IMR-90 (cell line): Measurements from ENCODE around the gene TRDN. TPM values are rescaled to one million over a fixed set of nuclear protein-coding genes. Genes with fewer than 3 reads are reported as not detected.

ENCODE experiments used
- ATAC-seq: fragments of 200-7000 bp; cut with Tn5 transposase; 2 replicates; pipeline ENCODE4 v1.9.1; 2020; ENCODE audit warnings: low read depth, mild to moderate bottlenecking, moderate library complexity
- BruUV-seq: library from RNA; stranded (reverse); fragments of 400-500 nt; replicated peaks from 2 replicates; lab custom pipeline; 2021; lab: Mats Ljungman, UMichigan
- CTCF ChIA-PET: fragments of 300-600 bp; formaldehyde crosslinking; extraction: SDS; loops from one replicate; lab custom pipeline; 2021; ENCODE audit warnings: antibody characterized with exemption; lab: Yijun Ruan, JAX
- POLR2A ChIA-PET: fragments of 300-600 bp; sonication (Branson Sonifier 250); formaldehyde crosslinking; loops from one replicate; lab custom pipeline; 2022; ENCODE audit warnings: antibody characterized with exemption; ENCODE audit not compliant: unreplicated experiment; lab: Charles Lee
- DNase-seq: peaks from one replicate; pipeline ENCODE4 v3.0.0; 2013
- H2AFZ ChIP-seq: replicated peaks from 2 replicates; pipeline ENCODE3; 2013; ENCODE audit warnings: low read length, mild to moderate bottlenecking; ENCODE audit not compliant: poor library complexity
- H2AK5ac ChIP-seq: 2 replicates; pipeline ENCODE4 v1.6.1; 2013; ENCODE audit warnings: low read depth, low read length, inconsistent platforms
- H2AK9ac ChIP-seq: replicated peaks from 2 replicates; pipeline ENCODE3; 2013; ENCODE audit warnings: mild to moderate bottlenecking, low read depth, low read length, moderate library complexity; ENCODE audit not compliant: poor library complexity
- H2BK120ac ChIP-seq: 2 replicates; pipeline ENCODE4 v1.6.1; 2013; ENCODE audit warnings: low read depth, low read length, inconsistent platforms
- H2BK15ac ChIP-seq: 3 replicates; pipeline ENCODE4 v1.6.1; 2013; ENCODE audit warnings: low read depth, low read length, inconsistent platforms
- H2BK20ac ChIP-seq: 2 replicates; pipeline ENCODE4 v1.6.1; 2013; ENCODE audit warnings: low read depth, mild to moderate bottlenecking, inconsistent platforms, low read length, moderate library complexity
- H2BK5ac ChIP-seq: 2 replicates; pipeline ENCODE4 v1.6.1; 2013; ENCODE audit warnings: mild to moderate bottlenecking, low read depth, low read length, inconsistent platforms; ENCODE audit not compliant: poor library complexity, severe bottlenecking
- H3K14ac ChIP-seq: replicated peaks from 2 replicates; pipeline ENCODE4 v1.6.1; 2013; ENCODE audit warnings: low read depth, low read length, inconsistent platforms
- H3K18ac ChIP-seq: 2 replicates; pipeline ENCODE4 v1.6.1; 2013; ENCODE audit warnings: low read depth, low read length, control low read depth
- H3K23ac ChIP-seq: 2 replicates; pipeline ENCODE4 v1.6.1; 2013; ENCODE audit warnings: low read depth, low read length, inconsistent platforms
- H3K27ac ChIP-seq: 2 replicates; pipeline ENCODE4 v1.5.1; 2013; ENCODE audit warnings: mild to moderate bottlenecking, control low read depth, low read length; ENCODE audit not compliant: insufficient read depth
- H3K27me3 ChIP-seq: 2 replicates; pipeline ENCODE4 v1.6.1; 2013; ENCODE audit warnings: low read length; ENCODE audit not compliant: control insufficient read depth, insufficient read depth
- H3K36me3 ChIP-seq: 2 replicates; pipeline ENCODE4 v1.6.1; 2013; ENCODE audit warnings: low read length, mixed read lengths; ENCODE audit not compliant: control insufficient read depth, insufficient read depth
- H3K4ac ChIP-seq: 2 replicates; pipeline ENCODE4 v1.6.1; 2013; ENCODE audit warnings: low read depth, low read length, inconsistent platforms
- H3K4me1 ChIP-seq: 2 replicates; pipeline ENCODE4 v1.6.1; 2013; ENCODE audit warnings: low read length, mixed read lengths; ENCODE audit not compliant: control insufficient read depth, insufficient read depth
- H3K4me2 ChIP-seq: 2 replicates; pipeline ENCODE4 v1.6.1; 2013; ENCODE audit warnings: low read depth, mild to moderate bottlenecking, control low read depth, low read length, moderate library complexity
- H3K4me3 ChIP-seq: 2 replicates; pipeline ENCODE4 v1.5.1; 2013; ENCODE audit warnings: low read depth, mild to moderate bottlenecking, control low read depth, low read length, moderate library complexity; ENCODE audit not compliant: insufficient read depth
- H3K56ac ChIP-seq: 2 replicates; pipeline ENCODE4 v1.6.1; 2013; ENCODE audit warnings: low read length, inconsistent platforms; ENCODE audit not compliant: insufficient read depth; ENCODE audit errors: extremely low read depth
- H3K79me1 ChIP-seq, 2 experiments: 2 replicates each; pipeline ENCODE4 v1.6.1; 2013; ENCODE audit warnings: low read length in 2 of 2, inconsistent platforms in 1 of 2, low read depth in 1 of 2
- H3K9ac ChIP-seq: 2 replicates; pipeline ENCODE4 v1.6.1; 2013; ENCODE audit warnings: low read depth, low read length, control low read depth
- H3K9me1 ChIP-seq: 2 replicates; pipeline ENCODE4 v1.6.1; 2013; ENCODE audit warnings: low read length, inconsistent platforms; ENCODE audit not compliant: insufficient read depth
- H3K9me3 ChIP-seq: 2 replicates; pipeline ENCODE4 v1.6.1; 2013; ENCODE audit warnings: low read length; ENCODE audit not compliant: control insufficient read depth, insufficient read depth
- H4K20me1 ChIP-seq: 2 replicates; pipeline ENCODE4 v1.6.1; 2013; ENCODE audit warnings: low read length, inconsistent platforms; ENCODE audit not compliant: insufficient read depth
- H4K5ac ChIP-seq: 2 replicates; pipeline ENCODE4 v1.6.1; 2013; ENCODE audit warnings: mild to moderate bottlenecking, low read depth, low read length, control low read depth
- H4K8ac ChIP-seq, 2 experiments: 2 replicates each; pipeline ENCODE4 v1.6.1; 2013; ENCODE audit warnings: low read depth in 2 of 2, low read length in 2 of 2, control low read depth in 1 of 2, inconsistent platforms in 1 of 2
- H4K91ac ChIP-seq: 2 replicates; pipeline ENCODE4 v1.6.1; 2013; ENCODE audit warnings: low read depth, low read length, inconsistent platforms; ENCODE audit not compliant: insufficient read depth
- CEBPB ChIP-seq: IDR thresholded peaks from 2 replicates; pipeline ENCODE4 v1.6.1; 2012; ENCODE audit warnings: low read depth, low read length, improper control_type of control experiment
- CHD1 ChIP-seq: IDR thresholded peaks from 2 replicates; pipeline ENCODE4 v1.6.1; 2012; ENCODE audit warnings: low read depth, low read length, improper control_type of control experiment
- CTCF ChIP-seq: conservative IDR thresholded peaks from 2 replicates; pipeline ENCODE4 v1.5.1; 2012; ENCODE audit warnings: mild to moderate bottlenecking, low read depth, low read length, improper control_type of control experiment
- FOS ChIP-seq: fragments of 150-350 bp; IDR thresholded peaks from 2 replicates; pipeline ENCODE4 v1.6.1; 2016; ENCODE audit warnings: low read depth, low read length
- MAFK ChIP-seq: IDR thresholded peaks from 2 replicates; pipeline ENCODE4 v1.6.1; 2012; ENCODE audit warnings: low read depth, low read length, improper control_type of control experiment
- MXI1 ChIP-seq: IDR thresholded peaks from 2 replicates; pipeline ENCODE4 v1.6.1; 2012; ENCODE audit warnings: low read depth, mild to moderate bottlenecking, low read length, moderate library complexity, borderline replicate concordance
- NFE2L2 ChIP-seq: fragments of 150-350 bp; IDR thresholded peaks from 2 replicates; pipeline ENCODE4 v1.6.1; 2016; ENCODE audit warnings: low read depth, mild to moderate bottlenecking, low read length
- POLR2A ChIP-seq: IDR thresholded peaks from 2 replicates; pipeline ENCODE4 v1.6.1; 2012; ENCODE audit warnings: mild to moderate bottlenecking, low read depth, low read length
- RAD21 ChIP-seq: IDR thresholded peaks from 2 replicates; pipeline ENCODE4 v1.6.1; 2012; ENCODE audit warnings: low read length, improper control_type of control experiment
- SMC3 ChIP-seq: fragments of 150-350 bp; IDR thresholded peaks from 2 replicates; pipeline ENCODE4 v1.6.1; 2016; ENCODE audit warnings: low read depth, mild to moderate bottlenecking, antibody characterized with exemption, low read length, moderate library complexity
- USF2 ChIP-seq: fragments of 150-350 bp; IDR thresholded peaks from 2 replicates; pipeline ENCODE4 v1.6.1; 2017; ENCODE audit warnings: mild to moderate bottlenecking, antibody characterized with exemption, low read length, low read depth
- WGBS, 2 experiments: methylation state at CpG; one replicate each; pipeline versions ENCODE4 v1.1.5 to v1.1.7; 2013; ENCODE audit warnings: missing lambda C conversion rate in 2 of 2; ENCODE audit not compliant: insufficient read length in 1 of 2; ENCODE audit errors: extremely low coverage in 2 of 2; 5-methylcytosine and 5-hydroxymethylcytosine counted together
- dilution Hi-C: fragments of 300-500 bp; cut with HindIII; formaldehyde crosslinking; loops from one replicate; pipeline ENCODE4 v1.14.3; 2018; ENCODE audit warnings: low sequenced_read_pairs; ENCODE audit not compliant: unreplicated experiment
- in situ Hi-C: fragments of 300-500 bp; cut with MboI; formaldehyde crosslinking; loops from 3 replicates; pipeline ENCODE4 v1.14.3; 2019; ENCODE audit warnings: low sequenced_read_pairs, inconsistent platforms, mixed read lengths
- intact Hi-C: fragments of 100-400 bp; cut with micrococcal nuclease; formaldehyde crosslinking; loops from 2 replicates; pipeline ENCODE4 v1.10.0; 2022
- polyA plus RNA-seq, 3 experiments: library from polyadenylated mRNA; depleted of rRNA; stranded (reverse); fragments of >200 nt; gene quantifications; 2 replicates each; pipeline ENCODE4 v1.2.3, GENCODE V29; 2012; ENCODE audit warnings: low replicate concordance in 1 of 3
- total RNA-seq: library from RNA; depleted of rRNA; stranded (reverse); fragments of >200 nt; gene quantifications from 2 replicates; pipeline ENCODE4 v1.2.3, GENCODE V29; 2012
- TF ChIP-seq, protein P1 (sequence below): fragments of 150-350 bp; IDR thresholded peaks from 2 replicates; pipeline ENCODE4 v1.6.1; 2016; ENCODE audit warnings: low read depth, mild to moderate bottlenecking, low read length, moderate library complexity, borderline replicate concordance

TRDN gene
- total and polyA plus RNA-seq, 2 of the 4 experiments (the other 2 are of a cell fraction) = not detected

GRCh38 chr6:123659960-123660748 is 23.4 kb upstream of the TRDN start:
- intact Hi-C loops = no loop called here
- no peak overlapping the region for H3K9ac ChIP-seq
- WGBS, 2 experiments = 17% methylated on average over 1 of the region's 5 CpGs; no CpG with 5 or more reads in 1 of the 2 experiments
- H3K9me3 ChIP-seq = peaks cover 3% of the 10 kb centered on the region; the same call in 1 of the 2 replicates
- no peaks in the 10 kb centered on the region for H3K36me3 ChIP-seq
- POLR2A ChIA-PET = no interaction called here
- no peak overlapping the region for H2BK5ac ChIP-seq
- H2AK9ac ChIP-seq = no peak overlapping the region
- BruUV-seq = no TSS peak
- CTCF ChIA-PET = no interaction called here
- no peak overlapping the region for H3K14ac ChIP-seq
- dilution Hi-C loops = no loop called here
- H3K9me1 ChIP-seq = no peaks in the 10 kb centered on the region
- H3K4ac ChIP-seq = no peak overlapping the region
- in situ Hi-C loops = no loop called here
- H4K91ac ChIP-seq = no peak overlapping the region
- no peak overlapping the region for H3K56ac ChIP-seq
- no peak overlapping the region for H2AFZ ChIP-seq
- ATAC-seq (no peak), DNase-seq (no peak)
- H2BK15ac ChIP-seq = no peak overlapping the region
- H3K79me1 ChIP-seq = no peaks in the 10 kb centered on the region
- no peak overlapping the region for H2BK120ac ChIP-seq
- no peak overlapping the region for H4K8ac ChIP-seq
- no peaks in the 10 kb centered on the region for H4K20me1 ChIP-seq
- H2AK5ac ChIP-seq = no peak overlapping the region
- H3K4me1 ChIP-seq = no peaks in the 10 kb centered on the region
- no peak overlapping the region for H3K18ac ChIP-seq
- H2BK20ac ChIP-seq = no peak overlapping the region
- H3K23ac ChIP-seq = no peak overlapping the region
- no peaks in the 10 kb centered on the region for H3K27me3 ChIP-seq
- no peak overlapping the region for H3K4me2 ChIP-seq
- H4K5ac ChIP-seq = no peak overlapping the region
- TF ChIP-seq CTCF (no peak), POLR2A (no peak), FOS (no peak), CEBPB (no peak), CHD1 (no peak), NFE2L2 (no peak), SMC3 (no peak), USF2 (no peak), MXI1 (no peak), RAD21 (no peak), MAFK (no peak)
- TF ChIP-seq, protein P1, sequence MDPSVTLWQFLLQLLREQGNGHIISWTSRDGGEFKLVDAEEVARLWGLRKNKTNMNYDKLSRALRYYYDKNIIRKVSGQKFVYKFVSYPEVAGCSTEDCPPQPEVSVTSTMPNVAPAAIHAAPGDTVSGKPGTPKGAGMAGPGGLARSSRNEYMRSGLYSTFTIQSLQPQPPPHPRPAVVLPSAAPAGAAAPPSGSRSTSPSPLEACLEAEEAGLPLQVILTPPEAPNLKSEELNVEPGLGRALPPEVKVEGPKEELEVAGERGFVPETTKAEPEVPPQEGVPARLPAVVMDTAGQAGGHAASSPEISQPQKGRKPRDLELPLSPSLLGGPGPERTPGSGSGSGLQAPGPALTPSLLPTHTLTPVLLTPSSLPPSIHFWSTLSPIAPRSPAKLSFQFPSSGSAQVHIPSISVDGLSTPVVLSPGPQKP = no peak
- no peak overlapping the region for H3K27ac ChIP-seq
- H3K4me3 ChIP-seq = no peak overlapping the region
